SK-N-SH (cell line): ENCODE measurements around the gene HECW1. TPM values are rescaled to one million over a fixed set of nuclear protein-coding genes. Genes with fewer than 3 reads are reported as not detected.

Experiments
- CTCF ChIA-PET: fragments of 300-600, 350-600 bp; formaldehyde crosslinking; extraction: SDS; loops from one replicate; lab custom pipeline; 2021; lab: Yijun Ruan, JAX
- POLR2A ChIA-PET: fragments of 350-600 bp; sonication (Branson Sonifier 250); formaldehyde crosslinking; extraction: SDS; loops from one replicate; lab custom pipeline; 2020; ENCODE audit warnings: antibody characterized with exemption, inconsistent platforms; lab: Yijun Ruan, JAX
- DNase-seq: peaks from one replicate; pipeline ENCODE4 v3.0.0; 2012
- H2AFZ ChIP-seq: fragments of 200-600 bp; sonication (generic); 2 replicates; pipeline ENCODE4 v1.8.1; 2016; ENCODE audit warnings: antibody characterized with exemption, mild to moderate bottlenecking, low read depth
- H3F3A ChIP-seq: fragments of 200-600 bp; sonication (generic); replicated peaks from 2 replicates; pipeline ENCODE3; 2016; ENCODE audit warnings: antibody characterized with exemption, mild to moderate bottlenecking; ENCODE audit not compliant: insufficient read depth
- H3K27ac ChIP-seq, 2 experiments: fragments of 200-500 bp in 1 of 2; fragments of 200-600 bp in 1 of 2; sonication (Bioruptor generic) in 1 of 2; sonication (generic), shearing (Covaris generic) in 1 of 2; 2 replicates each; pipeline versions ENCODE4 v1.5.1 to v1.6.1; 2014 to 2016; ENCODE audit warnings: low read depth in 2 of 2, inconsistent platforms in 1 of 2, low read length in 1 of 2, mild to moderate bottlenecking in 1 of 2, mixed read lengths in 1 of 2
- H3K27me3 ChIP-seq: fragments of 200-600 bp; sonication (generic), shearing (Covaris generic); 2 replicates; pipeline ENCODE4 v1.6.1; 2016; ENCODE audit warnings: mixed run types; ENCODE audit not compliant: insufficient read depth
- H3K36me3 ChIP-seq, 2 experiments: fragments of 200-500 bp in 1 of 2; fragments of 200-600 bp in 1 of 2; sonication (Bioruptor generic) in 1 of 2; sonication (generic) in 1 of 2; replicated peaks in 1 of 2; 2 replicates each; pipeline versions ENCODE3 to v1.5.1; 2014 to 2016; ENCODE audit warnings: low read length in 1 of 2, mild to moderate bottlenecking in 1 of 2; ENCODE audit not compliant: insufficient read depth in 2 of 2, control insufficient read depth in 1 of 2
- H3K4me1 ChIP-seq, 2 experiments: fragments of 200-500 bp in 1 of 2; fragments of 200-600 bp in 1 of 2; sonication (Bioruptor generic) in 1 of 2; sonication (generic), shearing (Covaris generic) in 1 of 2; 2 replicates each; pipeline versions ENCODE4 v1.5.1 to v1.6.1; 2014 to 2016; ENCODE audit warnings: low read depth in 1 of 2, low read length in 1 of 2, mixed run types in 1 of 2; ENCODE audit not compliant: insufficient read depth in 2 of 2, control insufficient read depth in 1 of 2
- H3K4me2 ChIP-seq: fragments of 200-600 bp; sonication (generic), shearing (Covaris generic); 2 replicates; pipeline ENCODE4 v1.6.1; 2017; ENCODE audit warnings: mixed run types
- H3K4me3 ChIP-seq, 2 experiments: fragments of 200-500 bp in 1 of 2; fragments of 200-600 bp in 1 of 2; sonication (Bioruptor generic) in 1 of 2; sonication (generic), shearing (Covaris generic) in 1 of 2; 2 replicates each; pipeline versions ENCODE4 v1.5.1 to v1.8.1; 2014 to 2016; ENCODE audit warnings: low read depth in 2 of 2, inconsistent platforms in 1 of 2, low read length in 1 of 2, mild to moderate bottlenecking in 1 of 2, mixed read lengths in 1 of 2, moderate library complexity in 1 of 2
- H3K79me2 ChIP-seq: fragments of 200-600 bp; sonication (generic); 2 replicates; pipeline ENCODE4 v1.8.1; 2017; ENCODE audit warnings: mild to moderate bottlenecking; ENCODE audit not compliant: insufficient read depth
- H3K9ac ChIP-seq: fragments of 200-600 bp; sonication (generic); 2 replicates; pipeline ENCODE4 v1.6.1; 2017; ENCODE audit warnings: mixed run types
- H3K9me2 ChIP-seq: fragments of 200-600 bp; sonication (generic); 2 replicates; pipeline ENCODE4 v1.6.1; 2017; ENCODE audit warnings: mixed run types
- H3K9me3 ChIP-seq: fragments of 200-600 bp; sonication (generic); 2 replicates; pipeline ENCODE4 v1.6.1; 2017; ENCODE audit warnings: mixed run types, mild to moderate bottlenecking, moderate library complexity
- H4K20me1 ChIP-seq: fragments of 200-600 bp; sonication (generic); 2 replicates; pipeline ENCODE4 v1.6.1; 2017; ENCODE audit warnings: mild to moderate bottlenecking, mixed run types; ENCODE audit not compliant: insufficient read depth
- CHD2 ChIP-seq: fragments of 150-350 bp; IDR thresholded peaks from 2 replicates; pipeline ENCODE4 v1.6.1; 2018; ENCODE audit warnings: low read length; ENCODE audit not compliant: partially characterized antibody
- EP300 ChIP-seq, 2 experiments: IDR thresholded peaks; 2 replicates each; pipeline versions ENCODE4 v1.4.0 to v1.6.1; 2012; ENCODE audit warnings: borderline replicate concordance in 1 of 2, low read depth in 1 of 2, low read length in 1 of 2
- EZH2phosphoT487 ChIP-seq: fragments of 200-600 bp; sonication (generic); IDR thresholded peaks from 2 replicates; pipeline ENCODE4 v1.6.1; 2017; ENCODE audit warnings: low read depth, mixed run types, mild to moderate bottlenecking, antibody characterized with exemption, moderate library complexity, borderline replicate concordance
- FOSL2 ChIP-seq: IDR thresholded peaks from 2 replicates; pipeline ENCODE4 v1.4.0; 2012; ENCODE audit warnings: low read depth, mild to moderate bottlenecking, moderate library complexity, borderline replicate concordance
- FOXM1 ChIP-seq: IDR thresholded peaks from 2 replicates; pipeline ENCODE4 v1.4.0; 2012; ENCODE audit warnings: low read depth, mild to moderate bottlenecking
- GABPA ChIP-seq: IDR thresholded peaks from 2 replicates; pipeline ENCODE4 v1.4.0; 2012; ENCODE audit warnings: low read depth, mild to moderate bottlenecking
- GATA2 ChIP-seq: sonication (generic); formaldehyde crosslinking; IDR thresholded peaks from 2 replicates; pipeline ENCODE4 v1.5.0; 2020; ENCODE audit warnings: mild to moderate bottlenecking, missing genetic modification reagents
- JUND ChIP-seq: IDR thresholded peaks from 2 replicates; pipeline ENCODE4 v1.4.0; 2012
- MEF2A ChIP-seq: IDR thresholded peaks from 2 replicates; pipeline ENCODE4 v1.4.0; 2012; ENCODE audit warnings: low read depth, borderline replicate concordance
- MXI1 ChIP-seq: IDR thresholded peaks from 2 replicates; pipeline ENCODE4 v1.6.1; 2012; ENCODE audit warnings: mild to moderate bottlenecking, low read depth, low read length, improper control_type of control experiment
- NRF1 ChIP-seq: IDR thresholded peaks from 2 replicates; pipeline ENCODE4 v1.6.1; 2012; ENCODE audit warnings: low read depth, mild to moderate bottlenecking, low read length
- POLR2AphosphoS5 ChIP-seq: IDR thresholded peaks from 2 replicates; pipeline ENCODE4 v1.6.1; 2012; ENCODE audit warnings: low read depth, low read length
- RCOR1 ChIP-seq: fragments of 150-350 bp; IDR thresholded peaks from 2 replicates; pipeline ENCODE4 v1.6.1; 2017; ENCODE audit warnings: antibody characterized with exemption, low read length
- RFX5 ChIP-seq: IDR thresholded peaks from 2 replicates; pipeline ENCODE4 v1.6.1; 2012; ENCODE audit warnings: mild to moderate bottlenecking, improper control_type of control experiment, low read length
- RXRA ChIP-seq: IDR thresholded peaks from 2 replicates; pipeline ENCODE4 v1.4.0; 2012; ENCODE audit warnings: low read depth, mild to moderate bottlenecking, borderline replicate concordance
- SIN3A ChIP-seq: IDR thresholded peaks from 2 replicates; pipeline ENCODE4 v1.6.1; 2012; ENCODE audit warnings: low read depth, mild to moderate bottlenecking, low read length, moderate library complexity, borderline replicate concordance
- TAF1 ChIP-seq: IDR thresholded peaks from 2 replicates; pipeline ENCODE4 v1.6.1; 2012; ENCODE audit warnings: low read depth, mild to moderate bottlenecking, low read length, moderate library complexity, borderline replicate concordance
- TCF12 ChIP-seq: IDR thresholded peaks from 2 replicates; pipeline ENCODE4 v1.4.0; 2012
- TEAD4 ChIP-seq: IDR thresholded peaks from 2 replicates; pipeline ENCODE4 v1.4.0; 2012; ENCODE audit warnings: mild to moderate bottlenecking, borderline replicate concordance; ENCODE audit not compliant: insufficient read depth
- WGBS: methylation state at CpG from one replicate; pipeline ENCODE4 v1.1.6; 2017; ENCODE audit warnings: low lambda C conversion rate; 5-methylcytosine and 5-hydroxymethylcytosine counted together
- polyA plus RNA-seq, 3 experiments: library from polyadenylated mRNA; depleted of rRNA; stranded (reverse); fragments of >200 nt; gene quantifications; 2 replicates each; pipeline ENCODE4 v1.2.3, GENCODE V29; 2012
- TF ChIP-seq, protein P1 (sequence below): IDR thresholded peaks from 2 replicates; pipeline ENCODE4 v1.4.0; 2012; ENCODE audit warnings: low read depth, borderline replicate concordance
- TF ChIP-seq, protein P2 (sequence below): IDR thresholded peaks from 2 replicates; pipeline ENCODE4 v1.4.0; 2012; ENCODE audit warnings: low read depth, borderline replicate concordance
- TF ChIP-seq, protein P3 (sequence below): fragments of 150-350 bp; IDR thresholded peaks from 2 replicates; pipeline ENCODE4 v1.6.1; 2017; ENCODE audit warnings: antibody characterized with exemption, low read length, low read depth, borderline replicate concordance

HECW1 gene
- polyA plus RNA-seq, 1 of the 3 experiments (the other 2 are of a cell fraction): not detected

DNA sequence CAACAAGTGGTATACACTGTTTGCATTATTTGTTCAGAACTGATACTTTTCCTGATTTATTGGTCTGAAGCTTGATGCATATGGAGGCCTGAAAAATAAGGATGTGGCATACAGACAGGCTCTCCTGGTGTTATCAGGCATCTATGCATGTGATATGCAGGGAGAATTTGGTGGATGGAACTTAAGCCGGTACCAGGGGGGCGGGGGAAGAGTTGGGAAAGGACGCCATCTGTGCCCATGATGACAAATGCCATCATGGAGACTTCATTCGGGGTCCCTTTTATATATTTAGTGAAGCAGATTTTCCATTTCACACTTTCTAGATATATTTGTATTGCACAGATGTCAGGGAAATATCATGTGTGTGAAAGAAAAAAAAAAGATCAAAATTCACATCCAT, 5.4 kb downstream of the HECW1 start:
- WGBS: 19% methylated on average over 4 of the region's 4 CpGs
- H3K4me1 ChIP-seq: no peaks in the 10 kb centered on the region; a peak in 1 of 4 replicates
- peaks cover 72% of the 10 kb centered on the region for H3K27me3 ChIP-seq
- H3K4me3 ChIP-seq: no peak overlapping the region
- H3K79me2 ChIP-seq: no peaks in the 10 kb centered on the region
- H4K20me1 ChIP-seq: no peaks in the 10 kb centered on the region
- ChIA-PET POLR2A (no interaction called here), CTCF (interaction anchor here (0.6 to 5.9 kb wide), 2 partner anchors 10 to 174 kb away, joined by 3 to 39 read pairs; no protein-coding TSS in a partner anchor)
- H3K9me2 ChIP-seq: no peaks in the 10 kb centered on the region
- H3F3A ChIP-seq: no peaks in the 10 kb centered on the region
- no peak for TF ChIP-seq MXI1
- TF ChIP-seq SIN3A: no peak
- no peak for TF ChIP-seq RCOR1
- no peak for TF ChIP-seq GATA2 (CRISPR knock-in tag)
- no peak for TF ChIP-seq RXRA
- no peak for TF ChIP-seq MEF2A
- TF ChIP-seq FOXM1: no peak
- TF ChIP-seq CHD2: no peak
- no peak for TF ChIP-seq EP300 (IDR thresholded peaks at IDR 0.05; ENCODE audit: borderline replicate concordance in 1 of 2, low read depth in 1 of 2, low read length in 1 of 2)
- TF ChIP-seq GABPA: no peak
- TF ChIP-seq POLR2AphosphoS5: no peak
- TF ChIP-seq TCF12: no peak
- no peak for TF ChIP-seq NRF1
- H3K9me3 ChIP-seq: no peaks in the 10 kb centered on the region
- H3K4me2 ChIP-seq: no peak overlapping the region
- no peak overlapping the region for H3K27ac ChIP-seq
- H2AFZ ChIP-seq: no peak overlapping the region
- DNase-seq: no peak
- no peaks in the 10 kb centered on the region for H3K36me3 ChIP-seq
- H3K9ac ChIP-seq: no peak overlapping the region

DNA sequence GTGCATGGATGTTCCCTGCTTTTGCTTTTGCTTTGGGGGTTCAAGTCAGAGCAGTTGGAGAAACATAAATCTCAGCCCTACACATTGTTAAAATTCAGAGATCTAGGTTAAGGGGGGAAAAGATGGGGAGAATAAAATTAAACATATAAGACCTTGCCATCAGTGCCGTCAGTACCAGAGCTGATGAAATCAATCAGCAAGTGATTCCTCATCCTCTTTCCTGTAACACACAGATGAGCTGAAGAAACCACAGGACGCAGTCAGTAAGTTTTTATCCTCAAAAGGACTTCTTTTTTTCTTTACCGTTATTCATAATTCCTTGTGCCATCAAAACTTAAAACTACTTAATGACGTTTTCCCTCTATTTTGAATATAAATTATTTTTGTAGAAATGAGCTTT, 5.9 kb downstream of the HECW1 start:
- Histone ChIP-seq H3K4me3 (no peak overlapping the region), H3K4me2 (no peak overlapping the region), H3F3A (no peaks in the 10 kb centered on the region), H2AFZ (no peak overlapping the region), H3K9me3 (no peaks in the 10 kb centered on the region), H4K20me1 (no peaks in the 10 kb centered on the region), H3K27me3 (peaks cover 72% of the 10 kb centered on the region), H3K36me3 (no peaks in the 10 kb centered on the region), H3K9me2 (no peaks in the 10 kb centered on the region), H3K27ac (no peak overlapping the region), H3K9ac (no peak overlapping the region), H3K4me1 (no peaks in the 10 kb centered on the region; a peak in 1 of 4 replicates), H3K79me2 (no peaks in the 10 kb centered on the region)
- no peak for DNase-seq
- POLR2A ChIA-PET: no interaction called here
- CTCF ChIA-PET: interaction anchor here (5.9 kb wide), 1 partner anchor 10 kb away, joined by 39 read pairs; no protein-coding TSS in a partner anchor
- 17% methylated on average over 4 of the region's 4 CpGs for WGBS
- TF ChIP-seq MXI1 (no peak), GATA2 (CRISPR knock-in tag) (no peak), RFX5 (no peak), TAF1 (no peak), FOSL2 (no peak), JUND (no peak), EZH2phosphoT487 (no peak), RCOR1 (no peak), MEF2A (no peak), TEAD4 (no peak)
- TF ChIP-seq, protein P1, sequence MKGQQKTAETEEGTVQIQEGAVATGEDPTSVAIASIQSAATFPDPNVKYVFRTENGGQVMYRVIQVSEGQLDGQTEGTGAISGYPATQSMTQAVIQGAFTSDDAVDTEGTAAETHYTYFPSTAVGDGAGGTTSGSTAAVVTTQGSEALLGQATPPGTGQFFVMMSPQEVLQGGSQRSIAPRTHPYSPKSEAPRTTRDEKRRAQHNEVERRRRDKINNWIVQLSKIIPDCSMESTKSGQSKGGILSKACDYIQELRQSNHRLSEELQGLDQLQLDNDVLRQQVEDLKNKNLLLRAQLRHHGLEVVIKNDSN: no peak
- TF ChIP-seq, protein P2, sequence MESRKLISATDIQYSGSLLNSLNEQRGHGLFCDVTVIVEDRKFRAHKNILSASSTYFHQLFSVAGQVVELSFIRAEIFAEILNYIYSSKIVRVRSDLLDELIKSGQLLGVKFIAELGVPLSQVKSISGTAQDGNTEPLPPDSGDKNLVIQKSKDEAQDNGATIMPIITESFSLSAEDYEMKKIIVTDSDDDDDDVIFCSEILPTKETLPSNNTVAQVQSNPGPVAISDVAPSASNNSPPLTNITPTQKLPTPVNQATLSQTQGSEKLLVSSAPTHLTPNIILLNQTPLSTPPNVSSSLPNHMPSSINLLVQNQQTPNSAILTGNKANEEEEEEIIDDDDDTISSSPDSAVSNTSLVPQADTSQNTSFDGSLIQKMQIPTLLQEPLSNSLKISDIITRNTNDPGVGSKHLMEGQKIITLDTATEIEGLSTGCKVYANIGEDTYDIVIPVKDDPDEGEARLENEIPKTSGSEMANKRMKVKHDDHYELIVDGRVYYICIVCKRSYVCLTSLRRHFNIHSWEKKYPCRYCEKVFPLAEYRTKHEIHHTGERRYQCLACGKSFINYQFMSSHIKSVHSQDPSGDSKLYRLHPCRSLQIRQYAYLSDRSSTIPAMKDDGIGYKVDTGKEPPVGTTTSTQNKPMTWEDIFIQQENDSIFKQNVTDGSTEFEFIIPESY: no peak
- TF ChIP-seq, protein P3, sequence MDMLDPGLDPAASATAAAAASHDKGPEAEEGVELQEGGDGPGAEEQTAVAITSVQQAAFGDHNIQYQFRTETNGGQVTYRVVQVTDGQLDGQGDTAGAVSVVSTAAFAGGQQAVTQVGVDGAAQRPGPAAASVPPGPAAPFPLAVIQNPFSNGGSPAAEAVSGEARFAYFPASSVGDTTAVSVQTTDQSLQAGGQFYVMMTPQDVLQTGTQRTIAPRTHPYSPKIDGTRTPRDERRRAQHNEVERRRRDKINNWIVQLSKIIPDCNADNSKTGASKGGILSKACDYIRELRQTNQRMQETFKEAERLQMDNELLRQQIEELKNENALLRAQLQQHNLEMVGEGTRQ: no peak
